Caki2 (cell line): Measurements from ENCODE around the gene SERPINE2. TPM values are rescaled to one million over a fixed set of nuclear protein-coding genes. Genes with fewer than 3 reads are reported as not detected.
"Not testable (repeated sequence)": the region's sequence is repeated elsewhere in the genome, so short reads cannot be mapped to it uniquely, and the experiment has no call there.

Experiments used
- DNase-seq: peaks from one replicate; pipeline ENCODE4 v3.0.0-alpha.2; 2015; ENCODE audit warnings: low read depth
- in situ Hi-C: cut with HindIII; loops from 2 replicates; pipeline ENCODE4 v1.10.0; 2016; ENCODE audit warnings: low sequenced_read_pairs, low pct_unique_long_range_greater_than_20kb, mixed read lengths
- total RNA-seq: library from RNA; depleted of rRNA; stranded (reverse); fragments of >200 nt; shearing (Covaris generic); gene quantifications from 2 replicates; pipeline ENCODE4 v1.2.3, GENCODE V29; 2014; ENCODE audit warnings: low replicate concordance

Gene SERPINE2
- total RNA-seq, 1 experiment from 2014 or later = 90.5 TPM

GRCh38 chr2:223957092-223957851, 81.8 kb downstream of the SERPINE2 start, which contains the start of gene MRPL44:
MRPL44 (plus strand) TSS chr2:223957463; CDS start chr2:223957473, 10 bp downstream.
- in situ Hi-C loops = no loop called here
- peak; percentile 89 for DNase-seq

GRCh38 chr2:223956300-223956699, 82.8 kb downstream of the SERPINE2 start:
- in situ Hi-C loops = no loop called here
- no peak for DNase-seq

GRCh38 chr2:223954401-223954800, 84.7 kb downstream of the SERPINE2 start:
- DNase-seq = no peak
- in situ Hi-C loops = no loop called here

GRCh38 chr2:223952280-223952968, 86.7 kb downstream of the SERPINE2 start:
- DNase-seq = no peak
- in situ Hi-C loops = no loop called here

- in situ Hi-C loops = no loop called here
- DNase-seq = no peak
Observed at GRCh38 chr2:223950448-223951347, 88.4 kb downstream of the SERPINE2 start.

- in situ Hi-C loops = no loop called here
- DNase-seq = no peak
Observed at GRCh38 chr2:223949241-223949840, 89.7 kb downstream of the SERPINE2 start.

GRCh38 chr2:223947711-223948205, 91.3 kb downstream of the SERPINE2 start:
- in situ Hi-C loops = no loop called here
- no peak for DNase-seq

- in situ Hi-C loops = no loop called here
- no peak for DNase-seq
Observed at GRCh38 chr2:223945755-223946154, 93.3 kb downstream of the SERPINE2 start.

GRCh38 chr2:223944703-223945531, 94.2 kb downstream of the SERPINE2 start, which contains the start of gene WDFY1:
WDFY1 (minus strand) TSS chr2:223945335; CDS start chr2:223945284, 51 bp downstream.
- in situ Hi-C loops = no loop called here
- DNase-seq = peak; percentile 78

GRCh38 chr2:223944166-223944702, 94.9 kb downstream of the SERPINE2 start:
- DNase-seq = peak; percentile 42
- in situ Hi-C loops = no loop called here

GRCh38 chr2:223943561-223944008, 95.5 kb downstream of the SERPINE2 start:
- peak; percentile 54 for DNase-seq
- in situ Hi-C loops = no loop called here

GRCh38 chr2:223943135-223943534, 96.0 kb downstream of the SERPINE2 start:
- in situ Hi-C loops = no loop called here
- no peak for DNase-seq

GRCh38 chr2:223941579-223942277, 97.4 kb downstream of the SERPINE2 start:
- DNase-seq = peak; percentile 75
- in situ Hi-C loops = no loop called here

GRCh38 chr2:223939438-223939837, 99.6 kb downstream of the SERPINE2 start:
- in situ Hi-C loops = not testable (repeated sequence)
- peak; percentile 27 for DNase-seq

GRCh38 chr2:223937535-223937934, 101.6 kb downstream of the SERPINE2 start:
- DNase-seq = no peak
- in situ Hi-C loops = no loop called here

GRCh38 chr2:223936862-223937326, 102.2 kb downstream of the SERPINE2 start:
- no peak for DNase-seq
- in situ Hi-C loops = no loop called here
